Activated B cell treated with CpG ODN at 0.5 μM for 24 hours (primary cell): ENCODE results near the gene RALGAPB. TPM values are rescaled to one million over a fixed set of nuclear protein-coding genes. Genes with fewer than 3 reads are reported as not detected.
A peak's percentile ranks its signal among the peaks of the same experiment; 100 is the strongest.

Source experiments
- ATAC-seq: fragments of 200-7000 bp; cut with Tn5 transposase; one replicate; pipeline ENCODE4 v1.10.0; 2021; ENCODE audit warnings: low read depth, mild to moderate bottlenecking, moderate library complexity
- CTCF ChIA-PET: fragments of 350-600 bp; sonication (Branson Sonifier 250); formaldehyde crosslinking; loops from one replicate; lab custom pipeline; 2021; ENCODE audit warnings: antibody characterized with exemption; lab: Charles Lee
- POLR2A ChIA-PET: fragments of 350-600 bp; sonication (Branson Sonifier 250); formaldehyde crosslinking; loops from one replicate; lab custom pipeline; 2021; ENCODE audit warnings: antibody characterized with exemption; lab: Charles Lee
- DNase-seq: peaks from one replicate; pipeline ENCODE4 v3.0.0; 2022
- H3K27ac Mint-ChIP-seq: one replicate; pipeline ENCODE4 v1.8.0; 2020; ENCODE audit warnings: mixed read lengths
- H3K27me3 Mint-ChIP-seq: one replicate; pipeline ENCODE4 v1.8.0; 2021; ENCODE audit warnings: mixed read lengths
- H3K36me3 Mint-ChIP-seq: one replicate; pipeline ENCODE4 v1.8.0; 2021; ENCODE audit warnings: low read depth, mixed read lengths
- H3K4me1 Mint-ChIP-seq: one replicate; pipeline ENCODE4 v1.8.0; 2021; ENCODE audit warnings: mixed read lengths
- H3K4me3 Mint-ChIP-seq: one replicate; pipeline ENCODE4 v1.8.0; 2020; ENCODE audit warnings: mild to moderate bottlenecking, mixed read lengths
- H3K9me3 Mint-ChIP-seq: one replicate; pipeline ENCODE4 v1.8.0; 2020; ENCODE audit warnings: mixed read lengths
- CTCF ChIP-seq: fragments of 200-600 bp; IDR thresholded peaks from one replicate; pipeline ENCODE4 v1.8.0; 2022; ENCODE audit warnings: antibody characterized with exemption, mild to moderate bottlenecking
- intact Hi-C: fragments of 100-400 bp; cut with micrococcal nuclease; formaldehyde crosslinking; loops from one replicate; pipeline ENCODE4 v1.15.1; 2024
- total RNA-seq: library from RNA; stranded (reverse); gene quantifications from 2 replicates; pipeline ENCODE4 v1.2.3, GENCODE V29; 2022

The RALGAPB gene
- total RNA-seq, 1 donor from 2014 or later, result 48.3 TPM

- intact Hi-C loops, result loop anchor here (10.0 kb wide), 1 partner anchor 399 kb away; the partner anchor contains the start of genes RPRD1B and TTI1
Observed at GRCh38 chr20:38433304-38433972, 39.2 kb upstream of the RALGAPB start.

GRCh38 chr20:38434301-38434741, 38.3 kb upstream of the RALGAPB start:
- POLR2A ChIA-PET, result interaction anchor here (1.4 to 4.6 kb wide), 4 partner anchors 8 to 39 kb away, joined by 3 to 239 read pairs (median 17); partner anchors contain the start of gene RALGAPB
- Mint-ChIP-seq H3K4me3 (peak overlapping the region; percentile 96), H3K4me1 (peaks cover 35% of the 10 kb centered on the region), H3K36me3 (peaks cover 54% of the 10 kb centered on the region), H3K9me3 (no peaks in the 10 kb centered on the region), H3K27ac (peak overlapping the region; percentile 93), H3K27me3 (peaks cover 10% of the 10 kb centered on the region)
- CTCF ChIA-PET, result interaction anchor here (0.9 to 2.9 kb wide), 5 partner anchors 9 to 39 kb away, joined by 3 to 102 read pairs (median 5); partner anchors contain the start of gene RALGAPB
- TF ChIP-seq CTCF, result no peak
- ATAC-seq, result peak; percentile 29
- intact Hi-C loops, result loop anchor here (10.0 kb wide), 1 partner anchor 400 kb away; the partner anchor contains the start of genes RPRD1B and TTI1
- peak; percentile 31 for DNase-seq

More at GRCh38 chr20:38433304-38433972, 39.2 kb upstream of the RALGAPB start:
- no peak for TF ChIP-seq CTCF
- POLR2A ChIA-PET, result interaction anchor here (0.7 to 4.6 kb wide), 4 partner anchors 7 to 80 kb away, joined by 5 to 239 read pairs (median 17); partner anchors contain the start of gene RALGAPB
- H3K4me3 Mint-ChIP-seq, result peak overlapping the region; percentile 96
- DNase-seq (no peak), ATAC-seq (no peak)
- H3K27me3 Mint-ChIP-seq, result peaks cover 3% of the 10 kb centered on the region
- no peaks in the 10 kb centered on the region for H3K9me3 Mint-ChIP-seq
- CTCF ChIA-PET, result interaction anchor here (0.6 to 2.9 kb wide), 3 partner anchors 10 to 103 kb away, joined by 3 to 102 read pairs (median 3); no protein-coding TSS in a partner anchor
- peaks cover 63% of the 10 kb centered on the region for H3K36me3 Mint-ChIP-seq
- peak overlapping the region; percentile 93 for H3K27ac Mint-ChIP-seq
- peaks cover 35% of the 10 kb centered on the region for H3K4me1 Mint-ChIP-seq

- POLR2A ChIA-PET, result interaction anchor here (0.5 to 4.6 kb wide), 13 partner anchors 9 to 1256 kb away, joined by 3 to 239 read pairs (median 4); partner anchors contain the start of genes ACTR5, DHX35, MROH8 and RALGAPB
- ATAC-seq (peak; percentile 89), DNase-seq (peak; percentile 85)
- CTCF ChIA-PET, result interaction anchor here (0.7 to 2.9 kb wide), 11 partner anchors 8 to 402 kb away, joined by 3 to 102 read pairs (median 3); partner anchors contain the start of genes RALGAPB, RPRD1B and TTI1
- Mint-ChIP-seq H3K9me3 (no peaks in the 10 kb centered on the region), H3K27me3 (peaks cover 12% of the 10 kb centered on the region), H3K36me3 (peaks cover 47% of the 10 kb centered on the region), H3K27ac (peak within 1 kb of the TSS; percentile 93), H3K4me1 (peaks cover 35% of the 10 kb centered on the region), H3K4me3 (peak within 1 kb of the TSS; percentile 96)
- intact Hi-C loops, result loop anchor here (1.0 to 10.0 kb wide), 3 partner anchors 11 to 400 kb away; partner anchors contain the start of genes RALGAPB, RPRD1B and TTI1
- peak; percentile 79 for TF ChIP-seq CTCF
Observed at GRCh38 chr20:38434770-38435554, 37.7 kb upstream of the RALGAPB start, which contains the start of gene SNHG17. SNHG17 (minus strand) TSS chr20:38435328.

DNA sequence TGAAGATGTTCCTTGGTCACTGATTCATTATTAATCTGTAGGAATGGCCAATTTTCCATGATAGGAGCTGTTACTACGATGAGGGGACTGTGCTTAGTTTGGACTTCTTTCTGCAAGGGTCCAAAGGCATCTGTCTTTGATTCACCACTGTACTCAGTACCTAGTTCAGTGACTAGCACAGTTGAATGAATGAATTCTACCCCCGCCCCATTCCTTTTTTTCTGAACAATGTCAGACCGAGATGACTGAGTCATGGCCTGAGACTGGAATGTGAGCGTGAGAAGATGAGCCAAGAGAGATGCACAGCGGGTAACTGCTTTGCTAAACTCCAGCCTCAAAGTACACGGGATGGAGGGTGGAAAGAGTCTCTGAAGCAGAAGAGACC, 37.1 kb upstream of the RALGAPB start:
- DNase-seq, result no peak

More for the DNA sequence above, 37.1 kb upstream of the RALGAPB start:
- CTCF ChIA-PET, result interaction anchor here (0.7 to 2.9 kb wide), 9 partner anchors 9 to 402 kb away, joined by 3 to 102 read pairs (median 3); partner anchors contain the start of genes RALGAPB, RPRD1B and TTI1
- Mint-ChIP-seq H3K4me1 (peaks cover 35% of the 10 kb centered on the region), H3K36me3 (peaks cover 44% of the 10 kb centered on the region), H3K4me3 (peak overlapping the region; percentile 96), H3K27ac (peak overlapping the region; percentile 93), H3K27me3 (peaks cover 15% of the 10 kb centered on the region), H3K9me3 (no peaks in the 10 kb centered on the region)
- intact Hi-C loops, result loop anchor here (1.0 to 10.0 kb wide), 3 partner anchors 11 to 401 kb away; partner anchors contain the start of genes RALGAPB, RPRD1B and TTI1
- POLR2A ChIA-PET, result interaction anchor here (0.5 to 4.6 kb wide), 14 partner anchors 10 to 1257 kb away, joined by 3 to 239 read pairs (median 4); partner anchors contain the start of genes ACTR5, DHX35, MROH8 and RALGAPB
- no peak for TF ChIP-seq CTCF
- ATAC-seq, result no peak
